ENCODE measurements around the gene KLF12.

Gene KLF12

GRCh38 chr13:74101436-74101835 is 32.8 kb downstream of the KLF12 start:
- DNase-seq: no peak

DNA sequence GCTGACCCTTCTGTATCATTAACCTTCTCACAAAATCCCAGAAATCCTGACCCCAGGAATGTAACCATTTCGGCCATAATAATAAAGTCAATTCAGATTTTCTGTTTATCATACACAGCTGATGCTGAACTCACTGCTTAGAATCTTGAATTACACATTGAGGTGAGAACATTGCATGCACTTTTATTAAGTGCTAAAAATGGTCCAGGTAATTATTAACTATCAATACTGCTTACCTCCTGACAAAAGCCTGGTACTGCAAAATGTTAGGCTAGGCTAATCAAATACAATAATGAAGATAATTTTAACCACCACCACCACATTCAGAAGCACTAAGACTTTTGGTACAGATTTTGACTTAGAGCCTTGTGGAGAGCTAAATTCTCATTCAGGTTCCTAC is 36.1 kb downstream of the KLF12 start:
- DNase-seq: no peak

DNA sequence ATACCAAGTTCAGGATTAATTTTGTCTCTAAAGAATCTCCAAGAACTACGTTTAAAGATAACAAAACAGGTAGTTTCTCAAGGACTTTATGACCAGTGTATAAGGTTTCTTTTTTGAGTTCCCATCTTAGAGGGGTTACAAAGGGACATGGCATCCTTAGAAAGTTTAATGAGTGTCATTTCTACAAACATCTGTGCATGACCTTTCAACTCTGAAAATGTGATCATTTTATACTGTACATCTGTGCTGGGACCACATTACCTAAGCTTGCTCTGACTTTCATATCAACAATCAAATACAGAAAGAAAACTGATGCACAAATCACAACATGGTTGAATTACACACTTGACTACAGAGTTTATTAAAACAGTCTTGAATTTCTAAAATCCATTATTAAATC is 37.1 kb downstream of the KLF12 start:
- no peak for DNase-seq

DNA sequence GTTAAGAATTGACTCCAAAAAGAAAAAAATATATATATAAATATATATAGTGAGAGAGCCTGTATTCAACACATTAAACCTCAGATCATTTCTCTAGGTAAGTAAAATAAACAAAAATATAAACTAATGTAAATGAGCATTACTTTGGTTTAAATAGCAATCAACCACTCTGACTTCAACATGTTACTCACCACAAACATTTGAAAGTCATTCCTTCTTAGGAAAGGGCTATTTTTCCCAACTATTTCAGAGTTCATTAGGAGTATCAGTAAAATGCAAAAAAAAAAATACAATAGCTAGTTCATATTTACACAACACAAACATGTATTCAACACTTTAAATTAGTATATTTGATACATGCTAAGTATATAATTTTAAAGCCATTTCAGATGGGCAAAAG is 40.5 kb downstream of the KLF12 start:
- DNase-seq: no peak

DNA sequence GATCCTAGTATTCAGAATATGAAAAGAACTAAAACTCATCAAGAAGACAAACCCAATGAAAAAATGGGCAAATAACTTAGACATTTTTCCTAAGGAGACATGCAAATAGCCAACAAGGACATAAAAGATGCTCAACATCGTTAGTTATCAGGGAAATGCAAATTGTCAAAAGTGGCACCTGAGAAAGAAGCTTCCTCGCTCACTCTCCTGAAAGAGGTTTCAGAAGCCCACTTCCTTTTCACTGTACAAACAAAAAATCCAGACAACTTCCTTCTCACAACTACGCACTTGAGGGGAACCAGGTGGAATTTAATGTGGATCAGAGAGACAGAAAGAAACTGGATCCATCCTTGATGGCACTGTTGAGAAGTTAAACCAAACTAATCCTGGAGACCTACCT is 41.5 kb downstream of the KLF12 start:
- DNase-seq: no peak

- DNase-seq: no peak
These were observed 43.2 kb downstream of the KLF12 start for GRCh38 chr13:74090869-74091605.

GRCh38 chr13:74090397-74090796 is 43.8 kb downstream of the KLF12 start:
- no peak for DNase-seq

DNA sequence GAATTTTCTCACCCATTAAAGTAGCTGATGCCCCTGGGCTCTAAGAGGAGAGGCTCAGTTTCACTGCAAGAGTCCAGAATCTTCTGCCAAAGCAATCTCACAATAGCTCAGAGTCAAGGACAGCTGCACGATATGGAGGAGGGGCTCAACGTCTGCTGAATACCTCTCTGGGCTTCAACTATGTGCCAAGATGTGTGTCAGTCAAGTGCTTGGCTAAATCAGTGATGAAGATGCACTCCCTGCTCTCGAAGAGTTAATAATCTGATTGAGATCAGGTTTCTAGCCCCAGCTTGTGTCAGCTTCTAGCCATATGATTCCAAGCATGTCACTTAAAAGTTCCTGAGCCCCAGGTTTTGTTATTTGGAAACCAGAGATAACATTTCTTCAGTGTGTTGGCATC is 46.8 kb downstream of the KLF12 start:
- DNase-seq: no peak

All from DMS53 (cell line).